Astrocyte of the cerebellum (primary cell): Measurements from ENCODE around the gene NADSYN1.

Experiments used
- DNase-seq: peaks from one replicate; pipeline ENCODE4 v3.0.0-alpha.2; 2011; ENCODE audit warnings: low read depth
- H3K4me3 ChIP-seq: 2 replicates; pipeline ENCODE4 v1.5.1; 2011; ENCODE audit warnings: mild to moderate bottlenecking, low read depth, low read length, moderate library complexity
- in situ Hi-C: cut with HindIII; loops from 2 replicates; pipeline ENCODE4 v1.10.0; 2017; ENCODE audit warnings: low sequenced_read_pairs
- TF ChIP-seq, protein P1 (sequence below): IDR thresholded peaks from 2 replicates; pipeline ENCODE4 v1.5.1; 2012; ENCODE audit warnings: low read length, low read depth, moderate library complexity, mild to moderate bottlenecking; ENCODE audit errors: missing control alignments

NADSYN1 gene

DNA sequence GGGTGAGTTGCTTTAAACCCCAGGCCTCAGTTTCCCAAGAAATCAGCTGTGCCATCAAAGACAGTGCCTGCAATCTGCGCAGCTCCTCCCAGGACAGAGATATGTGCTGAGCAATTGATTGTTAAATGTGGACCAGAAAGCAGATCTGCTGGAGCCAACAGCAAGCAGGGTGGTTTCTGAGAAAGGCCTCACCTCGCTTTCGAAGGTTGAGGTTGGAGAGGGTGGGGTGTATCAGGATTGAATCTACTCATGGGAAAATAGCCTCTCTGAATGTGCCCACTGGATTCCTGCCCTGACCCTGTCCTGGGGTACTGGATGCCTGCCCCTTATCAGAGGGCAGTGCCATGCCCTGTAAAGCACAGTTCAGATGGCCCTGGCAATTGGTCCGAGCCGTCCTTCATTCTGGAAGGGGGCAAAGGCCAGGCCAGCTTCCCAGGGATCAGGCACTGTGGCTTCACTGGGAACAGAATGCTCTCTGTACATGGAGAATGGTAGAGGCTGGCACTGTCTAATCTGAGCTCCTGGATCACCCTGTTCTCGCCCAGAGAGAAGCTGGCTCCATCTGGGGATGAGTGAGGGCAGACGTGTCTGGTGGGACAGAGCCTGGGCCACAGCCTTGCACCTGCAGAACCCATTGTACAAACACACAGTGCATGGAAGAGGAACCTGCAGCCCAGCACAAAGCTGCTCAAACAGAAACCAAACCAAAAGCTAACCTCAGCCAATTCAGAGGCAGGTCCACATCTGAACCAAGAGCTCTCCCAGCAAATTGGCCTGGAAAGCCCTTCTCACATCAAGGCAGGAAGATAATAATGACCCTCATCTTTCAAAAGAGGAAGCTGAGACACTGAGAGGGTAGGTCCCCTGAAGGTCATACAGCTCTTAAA, 20.0 kb upstream of the NADSYN1 start:
- DNase-seq, result no peak
- TF ChIP-seq, protein P1, sequence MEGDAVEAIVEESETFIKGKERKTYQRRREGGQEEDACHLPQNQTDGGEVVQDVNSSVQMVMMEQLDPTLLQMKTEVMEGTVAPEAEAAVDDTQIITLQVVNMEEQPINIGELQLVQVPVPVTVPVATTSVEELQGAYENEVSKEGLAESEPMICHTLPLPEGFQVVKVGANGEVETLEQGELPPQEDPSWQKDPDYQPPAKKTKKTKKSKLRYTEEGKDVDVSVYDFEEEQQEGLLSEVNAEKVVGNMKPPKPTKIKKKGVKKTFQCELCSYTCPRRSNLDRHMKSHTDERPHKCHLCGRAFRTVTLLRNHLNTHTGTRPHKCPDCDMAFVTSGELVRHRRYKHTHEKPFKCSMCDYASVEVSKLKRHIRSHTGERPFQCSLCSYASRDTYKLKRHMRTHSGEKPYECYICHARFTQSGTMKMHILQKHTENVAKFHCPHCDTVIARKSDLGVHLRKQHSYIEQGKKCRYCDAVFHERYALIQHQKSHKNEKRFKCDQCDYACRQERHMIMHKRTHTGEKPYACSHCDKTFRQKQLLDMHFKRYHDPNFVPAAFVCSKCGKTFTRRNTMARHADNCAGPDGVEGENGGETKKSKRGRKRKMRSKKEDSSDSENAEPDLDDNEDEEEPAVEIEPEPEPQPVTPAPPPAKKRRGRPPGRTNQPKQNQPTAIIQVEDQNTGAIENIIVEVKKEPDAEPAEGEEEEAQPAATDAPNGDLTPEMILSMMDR, result no peak
- in situ Hi-C loops, result no loop called here
- H3K4me3 ChIP-seq, result no peak overlapping the region

DNA sequence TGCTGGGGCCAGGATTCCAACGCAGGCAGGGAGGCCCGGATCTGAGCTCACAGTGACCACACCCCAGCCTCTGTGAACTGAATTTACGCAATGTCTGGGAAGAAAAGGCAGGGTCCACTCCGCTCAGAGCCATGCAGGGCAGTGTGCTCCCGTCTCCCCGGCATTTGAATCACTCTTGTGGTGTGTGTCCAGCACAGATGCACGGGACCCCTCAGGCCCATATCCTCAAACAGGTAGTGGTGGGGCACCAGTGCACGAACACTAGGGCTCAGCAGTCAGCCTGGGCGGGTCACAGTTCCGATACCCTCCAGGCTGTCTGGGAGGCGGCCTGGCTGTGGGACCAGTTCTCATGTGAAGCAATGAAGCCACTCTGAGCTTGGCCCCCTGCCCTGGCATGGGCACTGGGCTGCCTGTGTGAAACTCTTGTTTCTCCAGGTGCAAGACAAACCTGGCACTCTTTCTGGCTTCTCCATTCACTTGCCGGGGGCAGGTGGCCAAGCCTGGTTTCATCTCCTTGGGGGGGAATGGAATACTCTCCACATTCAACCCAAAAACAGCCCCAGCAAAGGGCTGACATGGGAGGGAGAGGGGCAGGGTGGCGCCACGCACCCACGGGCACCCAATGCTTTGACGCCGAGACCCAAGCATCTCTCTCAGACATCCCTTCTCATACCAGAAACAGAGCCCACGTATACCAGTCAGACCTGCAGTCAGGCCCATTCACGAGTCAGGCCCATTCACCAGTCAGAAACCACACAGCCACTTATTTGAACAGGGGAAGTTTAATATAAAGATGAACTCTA, 19.2 kb upstream of the NADSYN1 start:
- TF ChIP-seq, protein P1, result no peak
- no peak for DNase-seq
- no peak overlapping the region for H3K4me3 ChIP-seq
- in situ Hi-C loops, result no loop called here

DNA sequence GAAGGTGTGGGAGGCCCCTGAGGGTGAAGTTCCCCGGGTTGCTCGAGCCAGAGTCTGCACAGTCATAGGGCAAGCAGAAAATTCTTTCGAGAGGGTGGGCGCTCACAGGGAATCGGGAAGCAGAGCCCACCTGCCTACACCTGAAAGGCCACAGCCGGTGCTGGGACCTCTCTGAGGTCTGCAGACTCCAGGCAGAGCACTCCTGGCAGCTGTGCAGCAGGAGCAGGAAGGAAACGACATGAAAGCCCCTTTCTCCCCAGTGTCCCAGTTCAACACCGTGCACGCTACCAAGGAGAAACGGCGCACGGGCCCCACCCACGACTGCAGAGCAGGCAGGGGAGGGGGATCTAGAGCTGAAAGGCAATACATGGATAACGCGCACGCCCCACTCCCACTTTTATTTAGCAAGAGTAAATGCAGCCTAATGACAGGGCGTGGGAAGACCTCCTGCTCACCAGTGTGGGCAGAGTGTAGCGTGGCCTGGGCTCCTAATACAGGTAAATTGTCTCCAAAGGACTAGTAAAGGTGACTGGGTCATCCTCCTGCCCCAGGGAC, 18.4 kb upstream of the NADSYN1 start:
- TF ChIP-seq, protein P1, result no peak
- no peak overlapping the region for H3K4me3 ChIP-seq
- no peak for DNase-seq
- in situ Hi-C loops, result no loop called here

DNA sequence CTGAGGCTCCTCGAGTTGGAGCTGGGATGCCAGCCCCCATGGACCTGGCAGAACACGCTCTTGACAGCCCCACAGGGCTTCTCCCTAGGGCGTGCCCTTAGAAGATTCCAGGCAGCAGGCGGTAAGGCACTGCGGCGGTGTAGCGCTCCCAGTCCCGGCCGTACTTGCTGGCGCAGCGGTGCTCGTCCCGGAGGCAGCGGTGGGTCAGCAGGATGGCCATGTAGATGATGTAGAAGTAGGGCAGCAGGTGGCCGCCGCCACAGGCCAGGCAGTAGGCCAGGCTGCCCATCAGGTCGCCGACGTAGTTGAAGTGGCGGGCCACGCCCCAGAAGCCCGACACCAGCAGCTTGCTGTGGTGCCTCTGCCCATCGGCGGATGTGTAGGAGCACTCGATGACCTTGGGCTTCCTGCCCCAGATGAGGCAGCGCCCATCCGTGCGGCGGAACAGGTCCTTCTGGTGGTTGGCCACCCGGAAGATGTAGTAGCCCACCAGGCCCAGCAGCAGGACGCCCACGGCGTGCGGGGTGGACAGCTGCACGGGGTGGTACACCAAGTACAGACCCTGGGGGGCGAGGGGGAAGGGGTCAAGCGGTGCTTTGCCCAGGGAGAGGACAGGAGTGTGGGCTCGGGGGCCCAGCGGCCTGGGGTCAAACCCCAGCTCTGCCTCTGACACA, 17.6 kb upstream of the NADSYN1 start:
- DNase-seq, result no peak
- in situ Hi-C loops, result no loop called here
- no peak overlapping the region for H3K4me3 ChIP-seq
- TF ChIP-seq, protein P1, result no peak

DNA sequence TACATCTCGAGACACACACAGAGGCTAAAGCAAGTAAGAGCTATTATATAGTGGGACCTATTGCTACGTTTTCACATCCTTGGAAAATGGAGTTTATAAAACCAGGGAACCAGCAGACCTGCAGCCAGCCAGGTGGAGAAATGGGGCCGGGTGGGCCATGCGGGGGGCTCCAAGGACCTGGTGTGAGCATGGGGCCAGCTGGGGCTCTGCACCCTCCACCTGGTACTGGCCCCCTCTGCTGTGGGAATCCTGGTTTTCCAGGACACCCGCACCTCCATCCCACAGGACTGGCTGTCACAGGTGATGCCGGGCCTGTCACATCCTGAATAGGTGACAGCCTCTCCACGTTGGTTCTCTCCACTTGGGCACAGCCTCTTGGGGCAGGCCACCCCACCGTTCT, 16.1 kb upstream of the NADSYN1 start:
- H3K4me3 ChIP-seq, result no peak overlapping the region
- TF ChIP-seq, protein P1, result no peak
- no peak for DNase-seq
- in situ Hi-C loops, result no loop called here

DNA sequence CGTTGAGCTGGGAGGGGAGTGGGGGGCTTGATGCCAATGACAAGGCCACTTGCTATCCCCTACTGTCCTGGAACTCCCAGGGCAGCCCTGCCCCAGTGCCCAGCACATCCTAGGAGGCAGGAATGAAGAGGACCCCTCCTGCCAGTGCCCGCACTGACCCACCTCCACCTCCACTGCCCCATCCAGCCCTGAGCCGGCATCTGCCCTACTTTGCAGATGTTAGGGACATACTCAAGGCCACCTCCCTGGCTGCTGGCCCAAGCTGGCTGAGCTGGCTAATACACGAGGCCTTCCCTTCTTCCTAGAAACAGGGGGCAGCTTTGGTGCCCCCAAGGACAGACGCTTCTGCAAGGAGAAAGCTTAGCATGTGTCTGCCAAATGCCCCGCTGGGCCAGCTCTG, 15.6 kb upstream of the NADSYN1 start:
- in situ Hi-C loops, result no loop called here

More for the DNA sequence above, 15.6 kb upstream of the NADSYN1 start:
- no peak overlapping the region for H3K4me3 ChIP-seq
- no peak for DNase-seq
- TF ChIP-seq, protein P1, result no peak
